Smooth muscle cell (in vitro differentiated cells): ENCODE results near the gene IL4I1. TPM values are rescaled to one million over a fixed set of nuclear protein-coding genes. Genes with fewer than 3 reads are reported as not detected.

Experiments used
- DNase-seq: peaks from one replicate; lab custom pipeline; 2025; ENCODE audit not compliant: unreplicated experiment; lab: John Stamatoyannopoulos, UW
- H2AFZ ChIP-seq: fragments of 200-600 bp; sonication (generic); 2 replicates; pipeline ENCODE4 v1.6.0; 2016; ENCODE audit warnings: antibody characterized with exemption, low read depth, mild to moderate bottlenecking
- H3F3A ChIP-seq: fragments of 200-600 bp; sonication (generic); 2 replicates; pipeline ENCODE4 v1.6.0; 2017; ENCODE audit warnings: antibody characterized with exemption, low read depth
- H3K27ac ChIP-seq: fragments of 200-600 bp; sonication (generic); 2 replicates; pipeline ENCODE4 v1.5.1; 2016; ENCODE audit warnings: low read depth, mild to moderate bottlenecking
- H3K27me3 ChIP-seq: fragments of 200-600 bp; sonication (generic); 2 replicates; pipeline ENCODE4 v1.6.1; 2016; ENCODE audit warnings: low read depth, mild to moderate bottlenecking
- H3K36me3 ChIP-seq: fragments of 200-600 bp; sonication (generic); 2 replicates; pipeline ENCODE4 v1.5.1; 2016; ENCODE audit warnings: low read depth
- H3K4me1 ChIP-seq: fragments of 200-600 bp; sonication (generic); 2 replicates; pipeline ENCODE4 v1.5.1; 2016; ENCODE audit warnings: low read depth
- H3K4me2 ChIP-seq: fragments of 200-600 bp; sonication (generic); 2 replicates; pipeline ENCODE4 v1.6.0; 2016; ENCODE audit warnings: mild to moderate bottlenecking
- H3K4me3 ChIP-seq: fragments of 200-600 bp; sonication (generic); 2 replicates; pipeline ENCODE4 v1.5.1; 2016; ENCODE audit warnings: mild to moderate bottlenecking
- H3K79me2 ChIP-seq: fragments of 200-600 bp; sonication (generic); 2 replicates; pipeline ENCODE4 v1.6.0; 2016; ENCODE audit warnings: low read depth, mild to moderate bottlenecking
- H3K9ac ChIP-seq: fragments of 200-600 bp; sonication (generic); 2 replicates; pipeline ENCODE4 v1.6.0; 2016; ENCODE audit warnings: low read depth
- H3K9me3 ChIP-seq: fragments of 200-600 bp; sonication (generic); replicated peaks from 2 replicates; pipeline ENCODE4 v1.5.1; 2016; ENCODE audit warnings: low read depth
- H4K20me1 ChIP-seq: fragments of 200-600 bp; sonication (generic); 2 replicates; pipeline ENCODE4 v1.6.0; 2016; ENCODE audit warnings: low read depth
- CTCF ChIP-seq: fragments of 200-600 bp; sonication (generic); IDR thresholded peaks from 2 replicates; pipeline ENCODE4 v1.5.1; 2017; ENCODE audit warnings: borderline replicate concordance, mild to moderate bottlenecking, antibody characterized with exemption; ENCODE audit not compliant: insufficient read depth, poor library complexity, severe bottlenecking
- WGBS: methylation state at CpG from one replicate; pipeline ENCODE4 v1.1.7; 2016; ENCODE audit warnings: low lambda C conversion rate; 5-methylcytosine and 5-hydroxymethylcytosine counted together
- polyA plus RNA-seq: library from polyadenylated mRNA; unstranded; fragments of >200 nt; fragmentation: Nextera tagmentation; extraction: Ambion mirVana; gene quantifications from 2 replicates; pipeline ENCODE4 v1.2.1, GENCODE V29; 2016
- total RNA-seq: library from RNA; depleted of rRNA; stranded (reverse); fragments of >200 nt; gene quantifications from 2 replicates; pipeline ENCODE4 v1.2.3, GENCODE V29; 2014

Gene IL4I1
- total and polyA plus RNA-seq, 2 experiments from 2014 or later = 1.3 TPM; not detected in 1

- no peaks in the 10 kb centered on the region for H3K27me3 ChIP-seq
These were observed 24.1 kb upstream of the IL4I1 start for GRCh38 chr19:49920624-49921363.

DNA sequence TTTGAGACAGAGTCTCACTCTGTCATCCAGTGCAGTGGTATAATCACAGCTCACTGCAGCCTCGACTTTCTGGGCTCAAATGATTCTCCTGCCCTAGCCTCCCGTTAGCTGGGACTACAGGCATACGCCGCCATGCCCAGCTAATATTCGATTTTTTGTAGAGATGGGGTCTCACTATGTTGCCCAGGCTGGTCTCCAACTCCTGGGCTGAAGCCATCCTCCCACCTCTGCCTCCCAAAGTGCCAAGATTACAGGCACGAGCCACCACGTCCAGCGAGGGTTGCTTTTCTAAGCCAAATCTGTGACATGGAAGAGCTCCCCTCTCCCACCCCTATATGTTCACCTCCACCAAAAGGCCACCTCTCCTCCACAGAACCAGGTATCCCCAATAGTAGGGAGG is 21.4 kb upstream of the IL4I1 start:
- Histone ChIP-seq H3K4me1 (no peaks in the 10 kb centered on the region), H3K9ac (no peak overlapping the region), H4K20me1 (peaks cover 79% of the 10 kb centered on the region), H3K79me2 (peaks cover 28% of the 10 kb centered on the region), H2AFZ (no peak overlapping the region), H3K4me2 (no peak overlapping the region), H3K27ac (no peak overlapping the region), H3K4me3 (no peak overlapping the region), H3K27me3 (no peaks in the 10 kb centered on the region), H3K9me3 (no peaks in the 10 kb centered on the region), H3K36me3 (no peaks in the 10 kb centered on the region), H3F3A (no peaks in the 10 kb centered on the region)
- no peak for DNase-seq
- WGBS = 95% methylated on average over 8 of the region's 8 CpGs
- no peak for TF ChIP-seq CTCF

More at GRCh38 chr19:49920624-49921363, 24.1 kb upstream of the IL4I1 start:
- no peak overlapping the region for H3K4me2 ChIP-seq
- no peak overlapping the region for H3K9ac ChIP-seq
- no peaks in the 10 kb centered on the region for H3K4me1 ChIP-seq
- no peak overlapping the region for H2AFZ ChIP-seq
- no peak overlapping the region for H3K4me3 ChIP-seq
- DNase-seq = no peak
- no peak for TF ChIP-seq CTCF
- no peaks in the 10 kb centered on the region for H3K9me3 ChIP-seq
- H3F3A ChIP-seq = no peaks in the 10 kb centered on the region
- H4K20me1 ChIP-seq = peaks cover 83% of the 10 kb centered on the region
- no peak overlapping the region for H3K27ac ChIP-seq
- 97% methylated on average over 24 of the region's 24 CpGs for WGBS
- H3K36me3 ChIP-seq = no peaks in the 10 kb centered on the region
- H3K79me2 ChIP-seq = peaks cover 46% of the 10 kb centered on the region

GRCh38 chr19:49916839-49917733 is 20.4 kb upstream of the IL4I1 start:
- H3K36me3 ChIP-seq = no peaks in the 10 kb centered on the region
- TF ChIP-seq CTCF = no peak
- no peaks in the 10 kb centered on the region for H3K9me3 ChIP-seq
- H3K4me2 ChIP-seq = no peak overlapping the region
- H3K4me1 ChIP-seq = no peaks in the 10 kb centered on the region
- H3K79me2 ChIP-seq = peaks cover 27% of the 10 kb centered on the region
- WGBS = 87% methylated on average over 20 of the region's 21 CpGs
- no peaks in the 10 kb centered on the region for H3F3A ChIP-seq
- no peak overlapping the region for H3K4me3 ChIP-seq
- H3K27me3 ChIP-seq = no peaks in the 10 kb centered on the region
- H2AFZ ChIP-seq = no peak overlapping the region
- DNase-seq = no peak
- H4K20me1 ChIP-seq = peaks cover 69% of the 10 kb centered on the region
- H3K9ac ChIP-seq = no peak overlapping the region
- H3K27ac ChIP-seq = no peak overlapping the region
